ENCODE measurements around the gene RORC.

The RORC gene

DNA sequence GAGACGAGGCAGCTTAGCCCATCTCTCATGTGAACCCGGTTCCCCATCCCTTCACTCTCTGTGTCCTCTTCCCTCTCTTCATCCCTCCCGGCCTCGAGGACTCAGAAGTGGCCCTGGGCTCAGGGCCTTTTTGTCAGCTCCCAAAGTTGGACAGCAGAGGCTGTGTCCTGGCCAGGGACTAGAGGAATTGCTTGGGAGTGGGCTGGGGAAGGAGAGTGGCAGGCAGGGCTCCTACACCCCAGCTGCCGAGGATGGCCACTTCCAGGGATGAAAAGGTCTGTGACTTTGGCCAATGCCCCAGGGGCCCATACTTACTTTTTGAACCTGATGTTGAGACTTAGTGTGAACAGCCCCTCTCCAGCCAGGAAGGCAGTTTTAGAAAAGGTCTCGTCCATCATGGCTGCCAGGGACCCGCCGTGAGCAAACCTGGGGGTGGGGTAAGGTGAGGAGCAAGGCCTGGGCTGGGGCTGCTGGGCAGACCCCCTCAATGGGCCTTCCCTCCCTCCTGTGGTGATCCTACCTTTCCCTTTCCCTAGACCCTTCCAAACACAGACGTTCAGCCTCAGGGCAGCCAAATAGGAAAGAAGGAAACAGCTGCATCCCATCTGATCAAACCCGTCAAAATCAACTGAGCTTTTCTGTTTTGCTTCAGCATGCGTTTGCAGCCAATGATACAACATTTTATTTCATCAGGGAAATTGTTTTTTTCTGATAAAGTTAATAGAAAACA is 16.4 kb upstream of the RORC start:
- no peak for DNase-seq (ENCODE audit: low read depth in 2 of 2)

DNA sequence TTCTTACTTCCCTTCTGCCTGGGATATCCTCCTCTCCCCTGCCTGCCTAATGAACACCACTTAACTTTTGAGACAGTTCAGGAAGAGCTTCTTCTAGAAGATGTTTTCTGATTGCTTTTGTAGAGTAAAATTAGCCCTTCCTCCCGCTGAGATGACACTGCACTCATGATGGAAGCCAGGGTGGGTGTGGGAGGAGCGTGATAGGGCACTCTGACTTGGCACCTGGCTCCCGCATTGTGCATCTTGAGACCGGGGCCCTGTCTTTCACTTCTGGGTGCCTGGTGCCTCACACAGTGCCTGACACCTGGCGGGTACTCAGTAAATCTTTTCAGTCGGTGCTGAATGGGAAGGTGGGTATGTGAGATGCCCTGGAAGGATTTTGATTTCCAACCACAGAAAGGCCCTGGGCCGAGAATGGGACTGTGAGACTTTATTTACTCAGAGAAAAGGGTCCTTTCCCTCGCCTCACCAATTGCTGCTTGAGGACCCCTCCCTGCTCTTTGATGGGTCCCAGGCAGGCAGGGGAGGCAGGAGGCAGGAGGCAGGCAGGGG is 15.2 kb upstream of the RORC start:
- no peak for DNase-seq (ENCODE audit: low read depth in 2 of 2)

DNA sequence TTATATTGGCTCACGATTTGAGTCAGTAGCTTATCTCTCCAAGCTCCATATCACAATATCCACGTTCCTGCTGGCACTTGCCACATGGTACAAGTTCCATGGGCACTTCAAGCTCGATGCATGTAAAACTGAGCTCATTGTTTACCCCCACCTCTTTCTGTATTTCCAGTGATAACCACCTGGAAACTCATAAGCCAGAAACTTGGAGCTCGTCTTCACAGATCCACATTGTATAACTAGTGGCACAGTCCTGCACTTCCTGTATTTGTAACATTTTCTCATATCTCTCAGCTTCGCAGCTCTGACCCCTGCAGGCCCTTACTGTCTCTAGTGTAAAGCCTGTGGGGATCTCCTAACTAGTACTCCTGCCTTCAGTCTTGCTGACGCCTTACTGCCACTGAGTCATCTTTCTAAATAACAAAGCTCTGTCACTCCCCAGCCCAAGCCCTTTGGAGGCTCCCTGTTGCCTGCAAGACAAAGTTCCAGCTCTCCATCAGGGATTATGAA is 14.5 kb upstream of the RORC start:
- no peak for DNase-seq (ENCODE audit: low read depth in 2 of 2)

DNA sequence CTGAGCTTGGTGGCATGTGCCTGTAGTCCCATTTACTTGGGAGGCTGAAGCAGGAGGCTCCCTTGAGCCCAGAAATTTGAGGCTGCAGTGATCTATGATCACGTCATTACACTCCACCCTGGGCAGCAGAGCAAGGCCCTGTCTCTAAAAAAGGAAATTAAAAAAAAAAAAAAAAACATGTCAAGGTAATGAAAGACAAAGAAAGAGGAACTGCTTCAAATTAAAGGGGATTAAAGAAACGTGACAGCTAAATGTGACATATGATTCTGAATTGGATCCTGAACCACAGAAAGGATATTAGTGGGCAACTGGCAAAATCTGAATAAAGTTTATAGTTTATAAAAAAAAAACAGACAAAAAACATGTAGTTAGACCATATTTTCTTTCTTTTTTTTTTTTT is 11.8 kb upstream of the RORC start:
- DNase-seq (ENCODE audit: low read depth in 2 of 2), result no peak

DNA sequence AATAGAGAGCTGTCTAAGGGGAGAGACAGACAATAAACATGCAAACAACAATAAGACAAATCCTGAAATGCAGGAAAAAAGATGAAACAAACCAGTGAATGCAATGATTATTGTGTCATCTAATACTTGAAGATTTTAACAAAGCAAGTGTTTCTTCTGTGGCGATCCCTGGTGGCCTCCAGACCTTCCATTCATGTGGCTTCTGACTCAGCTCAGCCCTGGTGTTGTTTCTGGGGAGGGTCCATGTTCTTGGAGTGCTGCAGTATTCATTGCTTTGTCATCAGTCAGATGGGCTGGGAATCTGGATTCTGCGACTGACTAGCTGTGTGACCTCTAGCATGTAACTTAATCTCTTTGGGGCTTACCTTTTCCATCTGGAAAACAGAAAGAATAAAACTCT is 9.5 kb upstream of the RORC start:
- DNase-seq (ENCODE audit: low read depth in 2 of 2), result no peak

DNA sequence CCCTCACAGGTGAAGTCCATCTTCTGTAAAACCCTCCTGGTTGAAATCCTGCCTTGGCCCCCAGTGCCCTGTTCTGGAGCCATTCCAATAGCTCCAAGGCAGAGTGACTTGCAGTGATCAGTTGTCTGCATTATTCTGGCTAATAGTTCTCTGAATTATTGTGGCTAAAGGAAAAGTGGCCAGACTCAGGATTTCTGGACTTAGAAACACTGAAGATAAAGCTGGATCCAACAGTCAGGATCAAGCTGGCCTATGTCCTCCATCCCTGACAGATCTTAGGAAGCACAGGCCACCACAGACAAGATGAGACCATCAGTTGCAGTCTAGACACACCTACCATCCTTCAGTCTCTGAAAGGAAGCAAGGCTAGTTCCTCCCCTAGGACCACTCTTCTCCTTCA is 8.8 kb upstream of the RORC start:
- no peak for DNase-seq (ENCODE audit: low read depth in 2 of 2)

DNA sequence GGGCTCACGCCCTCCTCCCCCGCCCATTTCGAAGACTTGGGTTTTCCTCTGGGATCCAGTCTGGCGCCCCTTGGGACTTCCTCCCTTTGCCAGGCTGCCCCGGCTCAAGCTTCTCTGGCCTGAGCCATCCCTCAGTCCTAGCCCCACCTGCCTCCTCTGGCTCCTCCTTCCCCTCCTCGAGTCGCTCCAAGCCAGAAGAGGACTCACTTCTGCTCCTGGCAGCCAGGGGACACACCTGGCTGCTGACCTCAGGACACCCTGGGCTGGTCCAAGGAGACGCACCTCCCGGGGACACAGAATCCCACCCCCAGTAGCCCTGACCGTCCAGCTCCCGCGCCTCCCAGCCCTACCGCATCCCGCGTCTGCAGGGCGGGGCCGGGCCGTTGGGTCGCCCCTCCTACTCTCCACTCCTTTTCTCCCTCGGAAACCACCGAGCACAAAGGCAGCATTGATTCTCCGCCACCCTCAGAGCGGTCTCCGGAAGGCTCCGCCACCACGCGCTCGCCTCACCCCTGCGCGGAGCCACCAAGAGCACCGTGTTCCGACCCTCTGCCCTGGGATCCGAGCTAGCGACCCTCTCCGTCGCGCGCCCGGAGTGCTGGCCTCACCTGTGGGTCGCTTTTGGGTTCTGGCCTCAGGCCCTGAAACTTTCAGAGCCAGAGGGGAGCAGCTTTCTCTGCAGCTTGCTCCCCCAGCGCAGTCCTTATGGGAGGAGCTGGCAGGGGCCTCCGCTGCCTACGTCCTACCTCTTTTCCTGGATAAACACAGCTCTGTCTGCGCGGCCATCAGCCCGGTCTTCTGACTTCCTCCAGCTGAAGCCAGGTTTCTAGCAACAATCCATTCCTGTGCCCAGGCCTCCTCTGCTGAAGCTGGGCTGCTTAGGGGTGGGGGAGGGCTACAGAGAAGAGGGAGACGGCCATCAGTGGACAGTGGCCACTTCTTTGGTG is 8.1 kb upstream of the RORC start, which contains the start of gene C2CD4D:
TSS of gene C2CD4D (minus strand) at position 364 of the 947 bp plus-strand sequence. CDS start 831 bp downstream, outside the sequence.
- DNase-seq (ENCODE audit: low read depth in 2 of 2), result peak; percentile 51 to 66

DNA sequence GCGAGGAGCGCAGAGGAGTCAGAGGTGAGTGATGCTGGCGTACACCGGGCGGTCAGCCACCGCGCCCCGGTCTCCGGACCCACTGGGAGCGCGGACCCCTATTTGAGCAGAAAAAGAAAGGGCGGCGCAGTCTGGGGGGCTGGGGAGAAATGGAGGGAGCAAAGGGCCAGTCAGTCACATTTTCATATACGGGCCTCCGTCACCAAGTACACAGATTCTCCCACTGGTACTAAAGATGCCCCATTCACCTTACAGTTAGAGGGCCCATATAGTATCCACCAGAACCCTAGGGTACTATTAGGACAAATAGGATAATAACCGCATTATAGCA is 7.4 kb upstream of the RORC start:
- DNase-seq (ENCODE audit: low read depth in 2 of 2), result no peak

DNA sequence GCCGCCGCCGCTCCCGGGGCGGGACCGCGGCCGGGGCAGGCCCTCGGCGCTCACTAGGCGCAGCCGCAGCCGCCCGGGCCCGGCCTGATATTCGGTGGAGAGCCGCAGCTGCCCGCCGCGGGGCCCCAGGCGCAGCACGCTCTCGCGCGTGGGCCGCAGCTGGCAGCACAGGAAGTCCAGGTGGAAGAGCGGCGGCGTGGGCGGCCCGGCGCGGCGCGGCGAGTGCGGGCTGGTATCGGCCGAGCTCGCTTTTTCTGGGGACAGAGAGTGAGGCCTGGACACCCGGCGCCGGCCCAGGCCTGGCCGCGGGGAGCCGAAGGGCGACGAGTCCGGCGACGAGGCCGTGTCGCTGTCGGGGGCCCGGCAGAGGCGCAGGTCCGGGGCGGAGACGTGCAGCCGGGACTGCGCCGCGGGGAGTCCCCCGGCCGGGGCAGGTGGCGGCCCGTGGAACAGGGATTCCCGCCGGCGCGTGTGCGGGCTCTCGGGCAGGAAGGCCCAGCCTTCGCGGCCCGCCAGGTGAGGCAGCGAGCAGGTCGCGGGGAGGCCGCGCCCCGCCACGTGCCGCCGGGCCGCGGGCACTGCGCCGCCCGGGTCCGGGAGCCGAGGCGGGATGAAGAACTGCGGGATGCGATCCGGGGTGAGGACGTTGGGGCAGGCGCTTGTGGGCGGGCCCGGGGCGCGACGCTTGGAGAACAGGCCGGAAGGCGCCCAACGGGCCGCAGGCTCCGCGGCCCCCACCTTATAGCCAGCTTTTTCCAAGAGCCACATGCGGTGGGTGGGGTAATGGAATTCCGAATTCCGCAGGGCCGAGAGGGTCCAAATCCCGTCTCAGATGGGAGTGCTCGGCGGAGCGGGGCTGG is 6.8 kb upstream of the RORC start:
- no peak for DNase-seq (ENCODE audit: low read depth in 2 of 2)

DNA sequence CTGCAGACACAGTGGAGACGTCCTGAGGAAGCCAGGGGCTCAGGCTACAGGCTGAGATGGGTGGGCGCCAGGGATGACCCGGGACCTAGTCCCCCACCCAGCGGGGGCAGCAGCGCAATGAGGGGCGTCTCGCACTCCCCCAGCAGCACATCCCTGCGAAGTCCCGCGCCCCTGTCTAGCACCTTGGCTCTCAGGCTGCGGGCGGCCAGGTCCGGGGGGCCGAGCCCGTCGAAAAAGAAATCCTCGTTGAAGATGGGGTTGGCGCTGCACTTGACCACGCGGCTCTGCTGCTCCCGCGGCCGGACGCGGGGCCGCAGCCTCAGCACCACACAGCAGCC is 6.3 kb upstream of the RORC start:
- no peak for DNase-seq (ENCODE audit: low read depth in 2 of 2)

DNA sequence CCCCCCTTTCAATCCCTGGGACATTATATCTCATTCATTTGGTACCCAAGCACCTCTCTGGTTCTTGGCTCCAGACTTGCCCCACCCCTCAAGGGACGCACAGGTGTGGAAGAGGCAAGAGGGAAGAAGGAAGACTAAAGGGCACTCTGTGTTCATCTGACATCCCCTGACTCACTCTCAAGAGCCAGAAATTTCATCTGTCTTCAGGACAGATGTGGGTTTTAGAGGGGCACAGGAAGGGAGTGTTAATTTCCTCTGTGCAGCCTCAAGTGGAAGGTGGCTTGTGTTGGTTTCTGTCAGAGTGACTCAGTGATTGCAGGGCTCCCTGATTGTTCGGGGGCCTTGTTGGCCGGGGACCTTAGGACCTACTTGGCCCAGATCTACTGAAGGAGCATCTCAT is 5.6 kb upstream of the RORC start:
- DNase-seq (ENCODE audit: low read depth in 2 of 2), result no peak

DNA sequence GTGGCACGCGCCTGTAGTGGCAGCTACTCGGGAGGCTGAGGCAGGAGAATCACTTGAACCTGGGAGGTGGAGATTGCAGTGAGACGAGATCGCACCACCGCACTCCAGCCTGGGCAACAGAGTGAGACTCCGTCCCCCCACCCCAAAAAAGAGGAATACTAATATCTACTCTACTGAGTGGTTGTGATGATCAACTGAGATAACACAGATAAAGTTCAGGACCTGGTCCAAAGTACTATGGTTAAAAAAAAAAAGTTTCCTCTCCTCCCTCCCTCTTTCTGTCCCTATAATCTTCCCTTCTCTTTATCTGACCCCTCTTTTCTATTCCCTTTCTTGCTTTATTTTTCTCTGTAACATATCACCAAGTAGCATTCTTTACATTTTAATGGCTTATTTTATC is 4.0 kb upstream of the RORC start:
- no peak for DNase-seq (ENCODE audit: low read depth in 2 of 2)

DNA sequence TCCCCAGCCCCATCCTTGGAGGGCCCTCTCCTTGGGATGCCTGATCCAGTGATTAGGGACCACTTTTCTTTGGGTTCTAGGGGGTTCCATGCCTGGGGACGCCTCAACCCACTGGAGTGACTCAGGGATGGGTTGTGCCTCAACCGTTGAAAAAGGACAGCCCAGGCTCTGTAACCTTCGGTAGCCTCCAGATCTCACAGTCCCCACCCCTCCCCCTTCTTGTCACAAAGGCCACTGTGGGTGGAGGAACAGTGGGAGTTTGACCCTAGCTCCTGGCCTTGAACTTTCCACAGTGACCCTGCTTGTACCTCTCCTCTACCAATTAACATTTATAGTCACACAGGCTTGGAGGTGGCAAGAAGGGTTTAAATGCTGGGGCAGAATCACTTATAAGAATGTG is 2.6 kb upstream of the RORC start:
- DNase-seq (ENCODE audit: low read depth in 2 of 2), result no peak

DNA sequence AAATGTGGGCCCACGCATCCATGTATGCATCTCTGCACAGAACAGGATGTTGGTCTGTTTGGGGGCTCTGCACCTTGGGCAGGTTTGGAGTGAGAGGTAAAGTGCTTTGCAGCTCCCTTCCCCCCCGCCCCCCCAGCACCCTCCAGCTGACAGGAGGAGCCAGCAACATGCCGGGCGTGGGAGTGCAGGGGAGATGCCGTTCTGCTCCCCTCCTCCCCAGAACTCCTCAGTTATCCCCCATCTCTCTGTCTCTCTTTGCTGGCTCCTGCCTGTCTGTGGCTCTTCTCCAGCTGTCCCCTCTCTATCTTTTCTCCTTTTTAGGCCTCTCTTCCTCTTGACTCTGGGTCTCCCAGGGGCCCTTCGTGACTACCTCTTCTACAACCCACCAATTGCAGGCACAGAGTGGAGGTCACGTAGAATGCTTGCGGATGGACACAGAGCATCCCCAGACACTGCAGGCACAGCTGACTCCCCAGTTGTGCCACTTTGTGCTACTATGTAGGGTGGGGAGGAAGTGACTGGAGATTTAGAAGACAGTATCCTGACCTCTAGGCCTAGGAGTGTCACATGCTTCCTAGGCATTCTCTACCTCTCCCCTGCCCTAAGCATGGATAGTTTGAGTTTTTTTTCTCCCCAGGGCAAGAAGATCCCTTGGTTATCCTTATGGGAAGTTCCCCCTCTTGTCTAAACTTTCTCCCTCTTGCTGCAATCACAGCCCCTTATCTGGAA is 1.7 kb upstream of the RORC start:
- DNase-seq (ENCODE audit: low read depth in 2 of 2), result no peak

DNA sequence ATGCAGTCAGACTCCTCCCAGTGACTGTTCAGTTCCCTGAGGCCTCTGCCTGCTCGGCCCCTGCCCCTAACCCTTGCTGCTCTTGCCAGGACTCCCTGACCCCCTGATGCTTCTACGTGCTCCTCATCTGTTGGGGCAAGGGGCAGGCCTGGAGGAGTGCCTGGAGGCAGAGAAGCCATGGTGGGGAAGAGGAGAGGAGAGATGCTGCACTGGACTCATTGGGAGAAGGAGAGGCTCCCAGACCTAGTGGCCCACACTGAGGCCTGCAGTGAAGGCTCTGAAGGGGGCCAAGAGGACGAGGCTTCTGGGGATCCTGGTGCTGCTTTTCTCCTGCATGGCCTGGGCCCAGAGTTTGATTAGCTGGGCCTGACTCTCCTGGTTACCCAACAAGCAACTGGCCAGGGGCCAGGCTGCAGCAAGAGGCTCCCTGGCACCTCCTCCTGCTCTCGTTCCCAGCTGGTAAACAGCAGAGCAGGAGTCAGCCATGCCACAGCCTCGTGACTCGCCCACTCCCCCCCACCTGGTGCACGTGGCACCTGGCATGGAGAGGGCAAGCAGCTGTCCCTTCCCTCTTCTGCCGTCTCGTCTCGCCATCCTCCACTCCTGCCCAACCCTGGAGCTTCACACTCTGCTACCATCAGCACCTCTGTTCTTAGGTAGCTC is 847 bp upstream of the RORC start:
- DNase-seq (ENCODE audit: low read depth in 2 of 2), result no peak

DNA sequence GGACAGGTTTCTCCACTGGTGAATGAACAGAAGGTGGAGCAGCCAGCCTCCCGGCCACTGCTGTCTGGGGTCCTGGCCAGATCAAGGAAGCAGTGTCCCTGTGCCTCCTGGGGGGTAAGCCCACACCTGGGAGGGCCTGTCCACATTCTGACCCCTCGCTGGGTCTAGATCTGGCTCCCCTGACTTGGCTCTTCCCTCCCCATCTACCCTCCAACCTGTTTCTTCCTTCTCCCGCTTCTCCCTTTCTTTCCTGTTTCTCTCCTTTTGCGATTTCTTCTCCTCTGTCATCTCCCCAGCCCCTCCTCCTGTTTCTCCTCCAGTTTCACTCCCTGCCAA is 378 bp downstream of the RORC start:
- no peak for DNase-seq (ENCODE audit: low read depth in 2 of 2)

DNA sequence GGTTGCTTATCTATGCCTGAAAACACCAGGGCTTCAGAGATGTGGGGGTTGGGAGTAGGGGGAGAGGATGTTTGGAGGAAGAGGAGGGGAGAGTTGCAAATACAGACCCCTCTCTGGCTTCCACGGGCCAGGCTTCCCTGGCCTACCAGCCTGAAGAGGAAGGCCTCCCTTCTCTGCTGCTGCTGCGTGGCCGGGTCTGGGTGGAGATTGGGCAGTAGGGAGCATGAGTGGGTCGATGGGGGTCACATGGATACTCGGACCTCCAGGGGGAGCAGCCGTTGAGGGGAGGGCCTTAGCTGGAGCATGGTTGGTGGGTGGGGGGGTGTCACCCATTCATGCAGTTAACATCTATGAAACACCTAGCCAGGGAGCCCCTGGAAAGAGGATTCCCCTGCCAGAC is 1.5 kb downstream of the RORC start:
- no peak for DNase-seq (ENCODE audit: low read depth in 2 of 2)

DNA sequence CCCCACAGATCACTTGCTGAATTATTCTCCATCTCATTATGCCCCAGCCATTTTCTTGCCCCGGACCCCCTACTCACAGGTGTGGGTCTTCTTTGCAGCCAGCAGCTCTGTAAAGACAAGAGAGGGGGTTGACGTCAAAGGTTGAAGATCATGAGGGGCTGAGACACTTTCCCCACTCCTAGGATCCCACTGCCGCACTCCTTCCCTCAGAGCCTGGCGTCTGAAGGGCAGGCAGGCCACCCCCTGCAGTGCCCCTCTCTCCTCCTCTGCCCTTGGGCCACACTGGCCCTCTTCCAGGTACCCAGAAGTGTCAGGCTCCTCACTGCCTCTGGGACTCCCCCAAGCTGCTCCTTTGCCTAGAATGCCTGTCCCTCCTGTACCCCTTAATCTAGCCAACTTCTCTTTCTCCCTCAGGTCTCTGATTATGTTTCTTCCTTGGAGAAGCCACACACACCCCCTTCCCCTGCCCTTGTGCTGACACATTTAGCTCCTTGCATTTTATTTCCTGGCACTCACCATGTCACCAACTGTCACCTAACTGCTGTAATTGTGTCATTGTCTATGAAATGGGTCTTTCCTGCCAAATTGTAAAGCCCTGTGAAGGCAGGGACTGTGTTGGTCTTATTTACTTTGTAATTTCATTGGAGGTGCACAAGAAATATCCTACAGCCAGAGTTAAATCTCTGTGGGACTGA is 2.1 kb downstream of the RORC start:
- DNase-seq (ENCODE audit: low read depth in 2 of 2), result no peak

DNA sequence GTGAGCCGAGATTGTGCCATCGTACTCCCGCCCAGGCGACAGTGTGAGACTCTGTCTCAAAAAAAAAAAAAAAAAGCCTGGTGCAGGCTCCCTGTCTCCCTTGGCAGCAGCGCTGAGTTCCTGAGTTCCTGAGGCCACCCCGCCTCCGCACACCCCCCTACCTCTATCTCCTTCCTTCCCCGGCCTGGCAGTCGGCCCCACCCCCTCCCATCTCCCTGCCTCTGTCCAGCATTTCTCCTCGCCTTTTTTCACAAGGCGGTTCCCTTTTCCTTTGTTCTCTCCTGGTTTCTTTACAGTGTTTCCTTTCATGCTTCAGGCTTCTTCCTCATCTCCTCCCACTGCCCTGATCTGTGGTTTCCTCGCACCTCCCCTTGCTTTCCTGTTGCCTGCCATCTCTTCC is 2.7 kb downstream of the RORC start:
- DNase-seq (ENCODE audit: low read depth in 2 of 2), result no peak

DNA sequence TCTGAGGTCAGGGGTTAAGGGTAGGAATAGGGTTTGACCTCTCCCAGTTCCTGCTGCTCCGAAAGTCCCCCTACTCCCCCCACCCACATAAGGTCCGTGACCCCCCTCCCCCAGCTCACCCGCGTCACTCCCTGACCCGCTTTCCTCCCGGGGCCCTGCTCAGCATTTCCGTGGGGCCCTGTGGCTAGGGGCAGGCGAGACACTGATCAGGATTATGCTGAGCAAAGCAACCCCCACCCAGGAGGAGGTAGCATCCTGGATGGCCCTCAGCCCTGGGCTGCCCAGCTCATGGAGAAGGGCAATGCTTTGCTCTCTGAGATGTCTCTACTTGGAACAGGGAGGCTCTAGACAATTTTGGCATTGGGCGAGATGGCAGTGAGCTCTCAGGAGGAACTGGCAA is 3.7 kb downstream of the RORC start:
- DNase-seq (ENCODE audit: low read depth in 2 of 2), result no peak
